Astrocyte (in vitro differentiated cells and primary cell): ENCODE results near the gene NT5C. TPM values are rescaled to one million over a fixed set of nuclear protein-coding genes. Genes with fewer than 3 reads are reported as not detected.

ENCODE experiments used
- DNase-seq: peaks from one replicate; pipeline ENCODE4 v3.0.0-alpha.2; 2010; ENCODE audit warnings: low read depth
- FAIRE-seq: peaks from 2 replicates; lab custom pipeline; 2011; peaks lifted over from hg19 to GRCh38; lab: Jason Lieb, UNC
- H2AFZ ChIP-seq: 2 replicates; pipeline ENCODE4 v1.6.0; 2012; ENCODE audit warnings: low read depth, low read length, inconsistent platforms
- H3K27ac ChIP-seq: 2 replicates; pipeline ENCODE4 v1.5.1; 2011; ENCODE audit warnings: low read depth, low read length, inconsistent platforms
- H3K27me3 ChIP-seq: 2 replicates; pipeline ENCODE4 v1.6.0; 2011; ENCODE audit warnings: low read length, inconsistent platforms; ENCODE audit not compliant: insufficient read depth
- H3K36me3 ChIP-seq: 2 replicates; pipeline ENCODE4 v1.5.1; 2011; ENCODE audit warnings: low read length, inconsistent platforms; ENCODE audit not compliant: insufficient read depth
- H3K4me1 ChIP-seq: 2 replicates; pipeline ENCODE4 v1.5.1; 2011; ENCODE audit warnings: low read length, inconsistent platforms; ENCODE audit not compliant: insufficient read depth
- H3K4me2 ChIP-seq: 2 replicates; pipeline ENCODE4 v1.6.0; 2012; ENCODE audit warnings: low read length, inconsistent platforms
- H3K4me3 ChIP-seq: 2 replicates; pipeline ENCODE4 v1.5.1; 2011; ENCODE audit warnings: low read depth, mild to moderate bottlenecking, low read length, inconsistent platforms; ENCODE audit not compliant: insufficient read depth
- H3K79me2 ChIP-seq: 2 replicates; pipeline ENCODE4 v1.6.0; 2012; ENCODE audit warnings: mild to moderate bottlenecking, low read length, inconsistent platforms; ENCODE audit not compliant: insufficient read depth
- H3K9ac ChIP-seq: 2 replicates; pipeline ENCODE4 v1.6.0; 2012; ENCODE audit warnings: mild to moderate bottlenecking, low read length, inconsistent platforms
- H3K9me3 ChIP-seq: 2 replicates; pipeline ENCODE4 v1.5.1; 2012; ENCODE audit warnings: low read depth, mild to moderate bottlenecking, low read length, inconsistent platforms; ENCODE audit not compliant: insufficient read depth
- H4K20me1 ChIP-seq: 2 replicates; pipeline ENCODE4 v1.6.0; 2012; ENCODE audit warnings: low read length, inconsistent platforms; ENCODE audit not compliant: insufficient read depth
- H3K27ac Mint-ChIP-seq: one replicate; pipeline ENCODE4 v1.8.0; 2021; ENCODE audit warnings: mild to moderate bottlenecking, mixed read lengths; ENCODE audit not compliant: unreplicated experiment
- H3K27me3 Mint-ChIP-seq: one replicate; pipeline ENCODE4 v1.8.0; 2021; ENCODE audit warnings: low read depth, mixed read lengths; ENCODE audit not compliant: unreplicated experiment
- H3K36me3 Mint-ChIP-seq: one replicate; pipeline ENCODE4 v1.8.0; 2021; ENCODE audit warnings: low read depth, mixed read lengths; ENCODE audit not compliant: unreplicated experiment
- H3K4me1 Mint-ChIP-seq: one replicate; pipeline ENCODE4 v1.8.0; 2021; ENCODE audit warnings: low read depth, mixed read lengths; ENCODE audit not compliant: unreplicated experiment
- H3K4me3 Mint-ChIP-seq: one replicate; pipeline ENCODE4 v1.8.0; 2021; ENCODE audit warnings: mild to moderate bottlenecking, moderate library complexity, mixed read lengths; ENCODE audit not compliant: unreplicated experiment
- H3K9me3 Mint-ChIP-seq: one replicate; pipeline ENCODE4 v1.8.0; 2021; ENCODE audit warnings: mild to moderate bottlenecking, mixed read lengths; ENCODE audit not compliant: unreplicated experiment
- EZH2 ChIP-seq: IDR thresholded peaks from 2 replicates; pipeline ENCODE4 v1.6.1; 2012; ENCODE audit warnings: mild to moderate bottlenecking, low read length, inconsistent platforms; ENCODE audit not compliant: insufficient read depth
- total RNA-seq: library from RNA; stranded (reverse); gene quantifications from 2 replicates; pipeline ENCODE4 v1.2.1, GENCODE V29; 2021
- TF ChIP-seq, protein P1 (sequence below): IDR thresholded peaks from 2 replicates; pipeline ENCODE4 v1.5.1; 2011; ENCODE audit warnings: low read depth, mild to moderate bottlenecking, inconsistent platforms, low read length, moderate library complexity; ENCODE audit not compliant: insufficient read depth

Gene NT5C
- total RNA-seq, 1 donor from 2014 or later: 29.5 TPM

DNA sequence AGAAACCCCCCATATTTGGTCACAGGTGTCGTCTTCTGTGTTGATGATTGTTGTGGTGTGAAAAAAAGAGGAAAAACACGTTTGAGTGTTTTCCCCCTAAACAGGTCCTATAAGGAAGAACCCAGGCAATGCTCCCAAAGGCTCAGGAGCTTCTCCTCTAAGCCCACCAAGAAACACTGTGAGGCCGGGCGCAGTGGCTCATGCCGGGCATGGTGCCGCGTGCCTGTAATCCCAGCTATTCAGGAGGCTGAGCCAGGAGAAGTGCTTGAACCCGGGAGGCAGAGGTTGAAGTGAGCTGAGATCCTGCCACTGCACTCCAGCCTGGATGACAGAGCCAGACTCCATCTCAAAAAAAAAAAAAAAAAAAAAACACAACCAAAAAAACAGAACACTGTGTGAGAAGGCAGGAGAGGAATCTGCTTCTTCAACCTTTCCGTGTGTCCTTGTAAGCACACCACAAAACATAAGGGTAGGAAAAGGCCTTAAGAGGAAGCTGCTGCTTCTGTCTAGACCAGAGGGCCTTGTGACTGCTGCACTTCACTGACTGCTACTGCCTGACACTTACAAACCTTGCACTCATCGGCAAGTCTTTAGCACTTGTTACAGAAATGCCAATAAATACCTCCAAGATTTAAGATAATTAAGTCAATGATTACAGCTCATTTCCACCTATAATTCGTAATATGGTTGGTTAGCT, 13.4 kb upstream of the NT5C start:
- Mint-ChIP-seq H3K4me1 (peaks cover 3% of the 10 kb centered on the region), H3K9me3 (no peaks in the 10 kb centered on the region), H3K27ac (no peak overlapping the region), H3K4me3 (no peak overlapping the region), H3K27me3 (no peaks in the 10 kb centered on the region), H3K36me3 (peaks cover 9% of the 10 kb centered on the region)
- no peak overlapping the region for H3K27ac ChIP-seq
- FAIRE-seq: no peak
- no peaks in the 10 kb centered on the region for H3K27me3 ChIP-seq
- DNase-seq: no peak
- H2AFZ ChIP-seq: no peak overlapping the region
- TF ChIP-seq, protein P1, sequence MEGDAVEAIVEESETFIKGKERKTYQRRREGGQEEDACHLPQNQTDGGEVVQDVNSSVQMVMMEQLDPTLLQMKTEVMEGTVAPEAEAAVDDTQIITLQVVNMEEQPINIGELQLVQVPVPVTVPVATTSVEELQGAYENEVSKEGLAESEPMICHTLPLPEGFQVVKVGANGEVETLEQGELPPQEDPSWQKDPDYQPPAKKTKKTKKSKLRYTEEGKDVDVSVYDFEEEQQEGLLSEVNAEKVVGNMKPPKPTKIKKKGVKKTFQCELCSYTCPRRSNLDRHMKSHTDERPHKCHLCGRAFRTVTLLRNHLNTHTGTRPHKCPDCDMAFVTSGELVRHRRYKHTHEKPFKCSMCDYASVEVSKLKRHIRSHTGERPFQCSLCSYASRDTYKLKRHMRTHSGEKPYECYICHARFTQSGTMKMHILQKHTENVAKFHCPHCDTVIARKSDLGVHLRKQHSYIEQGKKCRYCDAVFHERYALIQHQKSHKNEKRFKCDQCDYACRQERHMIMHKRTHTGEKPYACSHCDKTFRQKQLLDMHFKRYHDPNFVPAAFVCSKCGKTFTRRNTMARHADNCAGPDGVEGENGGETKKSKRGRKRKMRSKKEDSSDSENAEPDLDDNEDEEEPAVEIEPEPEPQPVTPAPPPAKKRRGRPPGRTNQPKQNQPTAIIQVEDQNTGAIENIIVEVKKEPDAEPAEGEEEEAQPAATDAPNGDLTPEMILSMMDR: no peak
- TF ChIP-seq EZH2: no peak
- H3K9ac ChIP-seq: no peak overlapping the region
- H3K4me3 ChIP-seq: no peak overlapping the region
- H3K9me3 ChIP-seq: no peaks in the 10 kb centered on the region
- H3K4me2 ChIP-seq: no peak overlapping the region
- H3K79me2 ChIP-seq: peaks cover 70% of the 10 kb centered on the region
- H4K20me1 ChIP-seq: peaks cover 80% of the 10 kb centered on the region
- H3K4me1 ChIP-seq: no peaks in the 10 kb centered on the region
- peaks cover 77% of the 10 kb centered on the region for H3K36me3 ChIP-seq

DNA sequence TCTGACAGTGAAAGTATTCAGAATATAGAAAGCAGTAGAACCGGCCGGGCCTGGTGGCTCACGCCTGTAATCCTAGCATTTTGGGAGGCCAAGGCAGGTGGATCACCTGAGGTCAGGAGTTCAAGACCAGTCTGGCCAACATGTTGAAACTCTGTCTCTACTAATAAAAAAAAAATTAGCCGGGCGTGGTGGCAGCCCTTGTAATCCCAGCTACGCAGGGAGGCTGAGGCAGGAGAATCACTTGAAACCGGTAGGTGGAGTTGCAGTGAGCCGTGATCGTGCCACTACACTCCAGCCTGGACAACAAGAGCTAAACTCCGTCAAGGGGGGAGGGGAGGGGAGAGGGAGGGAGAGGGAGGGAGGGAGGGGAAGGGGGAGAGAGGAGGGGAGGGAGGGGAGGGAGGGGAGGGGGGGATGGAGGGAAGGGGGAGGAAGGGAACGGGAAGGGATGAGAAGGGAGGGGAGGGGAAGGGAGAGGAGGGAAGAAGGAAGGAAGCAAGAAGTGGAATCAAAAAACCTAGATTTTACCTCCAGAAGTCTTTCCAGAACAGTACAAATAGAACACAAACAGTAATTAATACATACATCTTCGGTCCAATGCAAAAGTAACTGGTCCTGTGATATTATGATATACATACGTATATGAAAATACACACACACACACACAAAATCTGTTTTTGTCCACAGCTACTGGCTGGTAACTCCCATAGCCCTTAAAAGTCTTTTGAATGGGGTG, 10.9 kb upstream of the NT5C start:
- FAIRE-seq: no peak
- Histone ChIP-seq H3K79me2 (peaks cover 48% of the 10 kb centered on the region), H3K27ac (no peak overlapping the region), H3K9me3 (no peaks in the 10 kb centered on the region), H3K4me2 (no peak overlapping the region), H3K36me3 (peaks cover 75% of the 10 kb centered on the region), H2AFZ (no peak overlapping the region), H3K9ac (no peak overlapping the region), H3K4me1 (no peaks in the 10 kb centered on the region), H3K27me3 (no peaks in the 10 kb centered on the region), H3K4me3 (no peak overlapping the region), H4K20me1 (peaks cover 63% of the 10 kb centered on the region)
- TF ChIP-seq, protein P1: no peak
- no peak for TF ChIP-seq EZH2
- Mint-ChIP-seq H3K36me3 (peaks cover 12% of the 10 kb centered on the region), H3K27me3 (no peaks in the 10 kb centered on the region), H3K9me3 (no peaks in the 10 kb centered on the region), H3K27ac (no peak overlapping the region), H3K4me1 (no peaks in the 10 kb centered on the region), H3K4me3 (no peak overlapping the region)
- no peak for DNase-seq
